Measurements from ENCODE around the gene LDLRAP1.

LDLRAP1 gene

DNA sequence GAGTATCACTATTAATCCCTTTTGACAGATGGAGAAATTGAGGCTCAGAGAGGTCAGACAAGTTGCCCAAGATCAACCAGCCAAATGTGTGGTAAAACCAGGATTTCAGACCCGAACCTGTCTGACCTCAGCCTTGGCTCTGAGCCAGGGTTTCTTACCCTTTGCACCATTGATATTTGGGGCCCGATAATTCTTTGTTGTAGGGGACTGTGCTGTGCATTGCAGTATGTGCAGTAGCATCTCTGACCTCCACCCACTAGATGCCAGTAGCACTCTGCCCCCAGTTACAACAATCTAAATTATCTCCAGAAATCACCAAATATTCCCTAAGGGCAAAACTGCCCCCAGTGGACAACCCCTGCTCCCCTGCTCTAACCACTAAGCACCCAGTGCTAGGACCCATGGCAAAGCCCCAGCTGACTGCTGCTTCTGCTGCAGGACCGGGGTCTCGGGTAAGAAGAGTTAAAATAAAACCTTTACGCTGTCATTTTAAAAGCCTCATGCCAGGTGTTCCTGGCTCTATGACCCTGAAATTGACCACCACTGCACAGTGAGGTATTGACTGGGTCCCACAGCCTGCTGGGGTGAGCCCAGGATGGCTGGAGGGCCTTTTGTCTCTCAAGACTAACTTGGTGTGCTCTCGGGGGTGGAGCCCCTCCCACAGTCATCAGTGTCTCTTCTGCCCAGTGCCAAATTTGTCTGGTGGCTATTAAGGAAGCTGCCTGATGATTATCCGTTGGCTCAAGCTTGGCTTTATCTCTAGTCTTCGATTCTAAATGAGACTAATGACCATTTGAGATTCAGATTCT, 67.6 kb downstream of the LDLRAP1 start:
- no peak for DNase-seq

DNA sequence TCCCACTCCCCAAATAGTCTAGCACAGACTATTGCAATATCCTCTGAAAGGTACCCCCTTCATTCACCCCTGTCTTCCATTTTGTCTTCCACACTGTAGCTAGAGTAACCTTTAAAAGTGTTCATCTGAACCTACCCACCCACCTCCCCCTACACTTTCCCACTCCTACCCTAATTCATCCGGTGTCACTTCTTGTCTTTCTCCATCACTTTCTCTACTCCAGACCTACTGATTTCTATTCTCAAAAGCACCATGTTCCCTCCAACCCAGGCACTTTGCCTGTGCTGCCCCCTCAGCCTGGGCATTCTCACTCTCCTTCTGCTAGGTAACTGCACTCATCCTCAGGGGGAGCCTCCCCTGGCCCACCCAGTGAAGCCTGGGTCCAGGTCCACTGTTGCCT, 68.4 kb downstream of the LDLRAP1 start:
- DNase-seq: no peak

GRCh38 chr1:25612421-25612820, 69.0 kb downstream of the LDLRAP1 start:
- no peak for DNase-seq

- no peak for DNase-seq
Observed at GRCh38 chr1:25613091-25613490, 69.7 kb downstream of the LDLRAP1 start.

- DNase-seq: no peak
Observed at GRCh38 chr1:25614501-25615171, 71.2 kb downstream of the LDLRAP1 start.

GRCh38 chr1:25615172-25615541, 71.8 kb downstream of the LDLRAP1 start:
- no peak for DNase-seq

DNA sequence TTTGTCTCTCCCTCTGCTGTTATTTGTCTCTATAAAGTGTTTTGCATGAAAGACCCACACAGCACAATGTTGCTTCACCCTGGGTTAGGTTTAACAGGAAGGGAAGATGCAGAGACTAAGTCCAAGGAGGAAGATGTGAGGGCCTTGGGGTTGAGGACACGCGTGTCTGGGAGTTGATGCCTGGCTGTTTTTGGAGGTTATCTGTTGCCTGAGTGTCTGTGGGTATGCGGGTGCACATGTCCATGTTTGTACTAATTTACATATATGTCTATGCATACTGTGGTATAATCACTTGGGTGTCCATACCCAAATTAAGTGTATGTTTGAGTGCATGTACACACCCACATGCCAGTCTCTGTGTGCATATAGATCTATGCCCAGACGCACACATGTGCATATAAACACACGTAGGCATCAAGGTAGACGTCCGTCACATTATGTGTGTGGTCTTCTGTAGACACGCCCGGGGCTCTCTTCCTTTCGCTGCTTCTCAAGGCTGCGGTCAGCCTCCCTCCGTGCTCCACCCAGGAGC, 72.2 kb downstream of the LDLRAP1 start:
- DNase-seq: no peak

DNA sequence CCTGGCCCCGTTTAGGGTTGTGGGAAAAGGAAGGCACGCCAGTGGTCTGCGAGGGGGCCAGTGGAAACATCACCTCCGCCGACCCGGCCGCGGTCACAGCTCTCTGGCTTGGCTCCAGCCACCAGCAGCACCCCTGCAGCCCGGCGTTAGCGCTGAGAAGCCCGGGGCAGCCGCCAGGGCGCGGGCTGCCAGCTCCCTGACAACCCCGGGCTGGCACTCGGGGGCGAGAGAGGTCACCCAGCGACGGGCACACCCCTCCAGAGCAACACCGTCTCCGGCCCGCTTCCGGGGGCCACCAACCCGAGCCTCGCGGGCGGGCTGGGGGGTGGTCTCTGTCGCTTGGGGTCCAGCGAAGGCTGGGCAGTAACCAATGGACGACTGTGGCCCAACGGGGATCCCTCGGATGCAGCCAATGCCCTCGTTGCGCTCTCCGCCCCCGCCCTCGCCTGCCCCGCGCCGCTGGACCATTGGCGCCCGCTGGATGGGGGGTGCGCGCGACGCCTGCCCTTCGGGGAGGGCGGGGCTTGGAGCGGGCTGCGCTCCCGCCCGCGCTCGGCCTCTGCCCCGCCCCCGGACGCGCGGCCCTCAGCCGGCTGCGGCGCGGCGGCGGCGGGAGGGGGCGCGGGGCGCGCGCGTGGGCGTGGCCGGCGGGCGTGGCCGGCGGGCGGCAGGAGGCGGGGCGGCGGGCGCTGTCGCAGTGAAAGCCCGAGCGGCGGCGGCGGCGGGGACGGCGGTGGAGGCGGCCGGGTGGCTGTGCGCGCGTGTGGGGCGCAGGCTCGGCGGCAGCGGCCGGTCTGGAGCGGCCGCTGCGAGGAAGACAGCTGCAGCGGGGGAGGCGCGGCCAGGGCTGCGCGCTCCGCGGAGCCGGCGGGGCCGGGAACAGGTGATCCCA, 72.9 kb downstream of the LDLRAP1 start, which contains the start of gene MAN1C1:
Gene MAN1C1 (plus strand): TSS at position 697 of the 892 bp plus-strand sequence. CDS start 1,007 bp downstream, outside the sequence.
- DNase-seq: peak; percentile 94

DNA sequence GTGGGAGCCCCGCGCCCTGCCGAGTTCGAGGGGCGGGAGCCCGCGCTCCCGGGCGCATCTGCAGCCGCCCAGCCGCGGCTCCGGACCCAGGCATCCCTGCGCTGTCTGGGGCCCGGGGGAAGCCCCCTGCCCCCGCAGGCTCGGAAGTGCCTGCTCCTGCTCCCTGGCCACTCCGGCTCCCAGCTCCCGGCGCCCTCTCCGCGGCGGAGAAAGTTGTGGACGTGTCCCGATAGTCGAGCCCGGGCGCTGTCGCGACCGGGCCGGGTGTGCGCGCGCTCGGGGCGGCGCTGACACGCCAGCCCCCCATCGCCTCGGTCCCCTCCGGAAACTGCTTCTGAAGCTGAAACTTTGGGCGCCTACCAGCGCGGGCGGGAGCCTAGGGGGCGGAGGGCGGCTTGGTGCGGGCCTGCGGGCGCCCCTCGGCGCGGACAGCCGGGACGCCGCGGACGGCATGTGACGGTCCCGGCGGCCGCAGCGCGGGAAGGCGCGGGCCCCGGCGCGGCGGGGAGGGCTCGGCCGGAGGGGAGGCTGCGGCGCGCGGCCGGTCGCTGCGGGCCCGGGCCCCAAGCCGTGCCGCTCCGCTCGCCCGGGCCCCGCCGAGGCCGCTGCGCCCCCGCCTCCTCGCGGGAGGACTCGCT, 73.7 kb downstream of the LDLRAP1 start:
- peak; percentile 74 for DNase-seq

DNA sequence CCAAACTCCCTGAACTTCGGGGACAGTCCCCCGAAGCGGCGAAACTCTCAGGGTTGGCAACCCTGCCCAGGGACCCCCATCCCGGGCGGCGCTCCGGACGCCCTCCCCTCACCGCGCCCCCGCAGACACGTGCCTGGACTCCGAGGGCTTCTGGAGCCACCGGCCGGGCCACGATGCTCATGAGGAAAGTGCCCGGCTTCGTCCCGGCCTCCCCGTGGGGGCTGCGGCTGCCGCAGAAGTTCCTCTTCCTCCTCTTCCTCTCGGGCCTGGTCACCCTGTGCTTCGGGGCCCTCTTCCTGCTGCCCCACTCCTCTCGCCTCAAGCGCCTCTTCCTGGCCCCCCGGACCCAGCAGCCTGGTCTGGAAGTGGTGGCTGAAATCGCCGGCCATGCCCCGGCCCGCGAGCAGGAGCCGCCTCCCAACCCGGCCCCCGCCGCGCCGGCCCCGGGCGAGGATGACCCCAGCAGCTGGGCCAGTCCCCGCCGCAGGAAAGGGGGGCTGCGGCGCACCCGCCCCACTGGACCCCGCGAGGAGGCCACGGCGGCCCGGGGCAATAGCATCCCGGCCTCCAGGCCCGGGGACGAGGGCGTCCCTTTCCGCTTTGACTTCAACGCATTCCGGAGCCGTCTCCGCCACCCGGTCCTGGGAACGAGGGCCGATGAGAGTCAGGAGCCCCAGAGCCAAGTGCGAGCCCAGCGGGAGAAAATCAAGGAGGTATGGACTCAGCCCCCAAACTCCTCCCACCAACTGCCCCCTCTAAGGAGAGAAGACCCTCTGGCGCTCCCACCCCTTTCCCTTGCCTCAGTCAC, 74.4 kb downstream of the LDLRAP1 start:
- DNase-seq: peak; percentile 69

DNA sequence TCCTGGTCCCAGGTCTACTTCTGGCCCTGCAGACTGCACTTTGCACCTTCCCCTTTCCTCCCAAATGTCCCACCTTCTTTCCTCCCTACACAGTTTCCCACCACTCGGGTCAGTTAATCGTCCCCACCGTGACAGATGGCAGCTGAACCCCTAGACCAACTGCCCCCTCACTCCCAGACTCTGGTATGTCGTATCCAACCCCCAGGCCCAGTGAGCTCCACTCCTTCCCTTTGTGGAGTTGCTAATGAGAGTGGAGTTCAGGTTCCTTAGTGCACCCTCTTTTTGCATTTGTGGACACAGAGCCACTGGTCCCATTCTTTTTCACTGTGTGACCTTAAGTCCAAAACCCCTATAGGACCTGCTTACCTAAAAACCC, 75.0 kb downstream of the LDLRAP1 start:
- no peak for DNase-seq
